Neural progenitor cell (in vitro differentiated cells): ENCODE measurements around the gene XPO5. TPM values are rescaled to one million over a fixed set of nuclear protein-coding genes. Genes with fewer than 3 reads are reported as not detected.

Experiments
- DNase-seq: peaks from one replicate; pipeline ENCODE4 v3.0.0-alpha.2; 2016; ENCODE audit warnings: low spot score
- H2AFZ ChIP-seq: fragments of 200-600 bp; sonication (generic); replicated peaks from 2 replicates; pipeline ENCODE4 v1.6.1; 2016; ENCODE audit warnings: antibody characterized with exemption
- H3F3A ChIP-seq: fragments of 200-600 bp; sonication (generic); 2 replicates; pipeline ENCODE4 v1.6.1; 2016; ENCODE audit warnings: antibody characterized with exemption, low read depth
- H3K27ac ChIP-seq: fragments of 200-600 bp; sonication (generic); 2 replicates; pipeline ENCODE4 v1.5.1; 2016; ENCODE audit warnings: mild to moderate bottlenecking
- H3K27me3 ChIP-seq: fragments of 200-600 bp; sonication (generic); 2 replicates; pipeline ENCODE4 v1.6.1; 2016; ENCODE audit warnings: mild to moderate bottlenecking, moderate library complexity
- H3K36me3 ChIP-seq: fragments of 200-600 bp; sonication (generic); 2 replicates; pipeline ENCODE4 v1.5.1; 2016
- H3K4me1 ChIP-seq: fragments of 200-600 bp; sonication (generic); 2 replicates; pipeline ENCODE4 v1.6.1; 2016; ENCODE audit warnings: mixed run types
- H3K4me2 ChIP-seq: fragments of 200-600 bp; sonication (generic); 2 replicates; pipeline ENCODE4 v1.6.1; 2016
- H3K4me3 ChIP-seq: fragments of 200-600 bp; sonication (generic); 2 replicates; pipeline ENCODE4 v1.5.1; 2016
- H3K79me2 ChIP-seq: fragments of 200-600 bp; sonication (generic); 2 replicates; pipeline ENCODE4 v1.6.1; 2016; ENCODE audit warnings: low read depth
- H3K9ac ChIP-seq: fragments of 200-600 bp; sonication (generic); 2 replicates; pipeline ENCODE4 v1.6.1; 2016
- H3K9me3 ChIP-seq: fragments of 200-600 bp; sonication (generic); 2 replicates; pipeline ENCODE4 v1.5.1; 2016; ENCODE audit warnings: low read depth
- H4K20me1 ChIP-seq: fragments of 200-600 bp; sonication (generic); 2 replicates; pipeline ENCODE4 v1.6.1; 2016; ENCODE audit warnings: low read depth
- H3K27ac Mint-ChIP-seq: 3 replicates; pipeline ENCODE4 v1.8.0; 2021; ENCODE audit warnings: mixed read lengths
- H3K27me3 Mint-ChIP-seq: 2 replicates; pipeline ENCODE4 v1.8.0; 2022; ENCODE audit warnings: low read depth, mild to moderate bottlenecking, inconsistent platforms, moderate library complexity, mixed read lengths; ENCODE audit not compliant: insufficient read depth
- H3K36me3 Mint-ChIP-seq: 3 replicates; pipeline ENCODE4 v1.8.0; 2021; ENCODE audit warnings: mixed read lengths
- H3K4me1 Mint-ChIP-seq: 3 replicates; pipeline ENCODE4 v1.8.0; 2021; ENCODE audit warnings: mixed read lengths
- H3K4me3 Mint-ChIP-seq: 3 replicates; pipeline ENCODE4 v1.8.0; 2021; ENCODE audit warnings: mild to moderate bottlenecking, moderate library complexity, mixed read lengths
- H3K9me3 Mint-ChIP-seq: 3 replicates; pipeline ENCODE4 v1.8.0; 2020; ENCODE audit warnings: mixed read lengths
- CTCF ChIP-seq: fragments of 200-600 bp; sonication (generic); IDR thresholded peaks from 2 replicates; pipeline ENCODE4 v1.5.1; 2017; ENCODE audit warnings: antibody characterized with exemption, mild to moderate bottlenecking
- EZH2 ChIP-seq: fragments of 200-600 bp; sonication (generic); IDR thresholded peaks from 2 replicates; pipeline ENCODE4 v1.6.1; 2017; ENCODE audit warnings: antibody characterized with exemption, mild to moderate bottlenecking, moderate library complexity
- EZH2phosphoT487 ChIP-seq: fragments of 200-600 bp; sonication (generic); IDR thresholded peaks from 2 replicates; pipeline ENCODE4 v1.6.1; 2017; ENCODE audit warnings: antibody characterized with exemption
- total RNA-seq: library from RNA; depleted of rRNA; stranded (reverse); fragments of >200 nt; gene quantifications from 2 replicates; pipeline ENCODE4 v1.2.3, GENCODE V29; 2015; ENCODE audit warnings: low replicate concordance

XPO5 gene
- total RNA-seq, 1 donor from 2014 or later = 65.0 TPM

GRCh38 chr6:43608807-43609206 is 33.0 kb upstream of the XPO5 start:
- H3K27me3 Mint-ChIP-seq = no peaks in the 10 kb centered on the region
- Histone ChIP-seq H3K4me2 (no peak overlapping the region), H3K4me1 (no peaks in the 10 kb centered on the region), H3K9ac (no peak overlapping the region), H3K79me2 (no peaks in the 10 kb centered on the region), H3F3A (no peaks in the 10 kb centered on the region), H2AFZ (no peak overlapping the region), H3K36me3 (no peaks in the 10 kb centered on the region), H3K9me3 (no peaks in the 10 kb centered on the region), H3K27me3 (no peaks in the 10 kb centered on the region), H3K27ac (no peak overlapping the region), H3K4me3 (no peak overlapping the region), H4K20me1 (no peaks in the 10 kb centered on the region)
- H3K4me3 Mint-ChIP-seq = no peak overlapping the region
- H3K36me3 Mint-ChIP-seq = peaks cover 10% of the 10 kb centered on the region
- H3K9me3 Mint-ChIP-seq = no peaks in the 10 kb centered on the region
- no peak for DNase-seq
- H3K27ac Mint-ChIP-seq = no peak overlapping the region
- TF ChIP-seq EZH2phosphoT487 = no peak
- no peak for TF ChIP-seq EZH2
- no peak for TF ChIP-seq CTCF
- peaks cover 4% of the 10 kb centered on the region for H3K4me1 Mint-ChIP-seq

GRCh38 chr6:43608310-43608763 is 32.5 kb upstream of the XPO5 start:
- Mint-ChIP-seq H3K27ac (peak overlapping the region; percentile 39), H3K4me3 (no peak overlapping the region), H3K36me3 (peaks cover 6% of the 10 kb centered on the region), H3K4me1 (peaks cover 4% of the 10 kb centered on the region), H3K27me3 (no peaks in the 10 kb centered on the region), H3K9me3 (no peaks in the 10 kb centered on the region)
- H3K4me1 ChIP-seq = no peaks in the 10 kb centered on the region
- peak; percentile 84 for DNase-seq
- H3K4me3 ChIP-seq = no peak overlapping the region
- H3K27me3 ChIP-seq = no peaks in the 10 kb centered on the region
- no peak overlapping the region for H3K9ac ChIP-seq
- H4K20me1 ChIP-seq = no peaks in the 10 kb centered on the region
- no peak overlapping the region for H3K4me2 ChIP-seq
- no peak overlapping the region for H2AFZ ChIP-seq
- H3K79me2 ChIP-seq = no peaks in the 10 kb centered on the region
- no peaks in the 10 kb centered on the region for H3F3A ChIP-seq
- TF ChIP-seq EZH2 = no peak
- TF ChIP-seq CTCF = peak; percentile 90
- no peak for TF ChIP-seq EZH2phosphoT487
- H3K9me3 ChIP-seq = no peaks in the 10 kb centered on the region
- H3K27ac ChIP-seq = no peak overlapping the region
- peaks cover 3% of the 10 kb centered on the region for H3K36me3 ChIP-seq

- H3K4me3 Mint-ChIP-seq = no peak overlapping the region
- Histone ChIP-seq H2AFZ (no peak overlapping the region), H3K9me3 (no peaks in the 10 kb centered on the region), H3K4me3 (no peak overlapping the region), H3K4me2 (no peak overlapping the region), H3K79me2 (no peaks in the 10 kb centered on the region), H3K36me3 (peaks cover 3% of the 10 kb centered on the region), H3K27ac (no peak overlapping the region), H3F3A (no peaks in the 10 kb centered on the region), H3K9ac (no peak overlapping the region), H3K27me3 (no peaks in the 10 kb centered on the region), H3K4me1 (no peaks in the 10 kb centered on the region), H4K20me1 (no peaks in the 10 kb centered on the region)
- no peaks in the 10 kb centered on the region for H3K9me3 Mint-ChIP-seq
- H3K27ac Mint-ChIP-seq = no peak overlapping the region
- no peak for DNase-seq
- H3K27me3 Mint-ChIP-seq = no peaks in the 10 kb centered on the region
- TF ChIP-seq EZH2phosphoT487 (no peak), CTCF (no peak), EZH2 (no peak)
- H3K36me3 Mint-ChIP-seq = peaks cover 6% of the 10 kb centered on the region
- H3K4me1 Mint-ChIP-seq = peaks cover 4% of the 10 kb centered on the region
Observed at GRCh38 chr6:43606019-43606418, 30.2 kb upstream of the XPO5 start.
